Activated T-helper 17 cell treated with anti-CD3 and anti-CD28 coated beads, Interleukin-2, amount 50 U/mL, for 72 hours (primary cell): ENCODE measurements around the gene PODXL. TPM values are rescaled to one million over a fixed set of nuclear protein-coding genes. Genes with fewer than 3 reads are reported as not detected.

ENCODE experiments used
- ATAC-seq: fragments of 150-1000 bp; cut with Tn5 transposase; replicated peaks from 2 replicates; pipeline ENCODE4 v1.10.0; 2021; ENCODE audit warnings: mild to moderate bottlenecking, moderate library complexity
- H3K27ac Mint-ChIP-seq: one replicate; pipeline ENCODE4 v1.8.0; 2022; ENCODE audit warnings: mixed read lengths
- H3K27me3 Mint-ChIP-seq: one replicate; pipeline ENCODE4 v1.8.0; 2022; ENCODE audit warnings: mixed read lengths
- H3K36me3 Mint-ChIP-seq: one replicate; pipeline ENCODE4 v1.8.0; 2022; ENCODE audit warnings: low read depth, mild to moderate bottlenecking, mixed read lengths
- H3K4me1 Mint-ChIP-seq: one replicate; pipeline ENCODE4 v1.8.0; 2022; ENCODE audit warnings: mixed read lengths
- H3K4me3 Mint-ChIP-seq: one replicate; pipeline ENCODE4 v1.8.0; 2022; ENCODE audit warnings: mild to moderate bottlenecking, mixed read lengths
- H3K9me3 Mint-ChIP-seq: one replicate; pipeline ENCODE4 v1.8.0; 2022; ENCODE audit warnings: mixed read lengths
- total RNA-seq, 2 donors: library from RNA; stranded (reverse); gene quantifications; one replicate each; pipeline ENCODE4 v1.2.3, GENCODE V29; 2022

PODXL gene
- 1 to 10 TPM in 1 of 2 donors, under 1 TPM in 1; 0.40 to 1.8 TPM for total RNA-seq

DNA sequence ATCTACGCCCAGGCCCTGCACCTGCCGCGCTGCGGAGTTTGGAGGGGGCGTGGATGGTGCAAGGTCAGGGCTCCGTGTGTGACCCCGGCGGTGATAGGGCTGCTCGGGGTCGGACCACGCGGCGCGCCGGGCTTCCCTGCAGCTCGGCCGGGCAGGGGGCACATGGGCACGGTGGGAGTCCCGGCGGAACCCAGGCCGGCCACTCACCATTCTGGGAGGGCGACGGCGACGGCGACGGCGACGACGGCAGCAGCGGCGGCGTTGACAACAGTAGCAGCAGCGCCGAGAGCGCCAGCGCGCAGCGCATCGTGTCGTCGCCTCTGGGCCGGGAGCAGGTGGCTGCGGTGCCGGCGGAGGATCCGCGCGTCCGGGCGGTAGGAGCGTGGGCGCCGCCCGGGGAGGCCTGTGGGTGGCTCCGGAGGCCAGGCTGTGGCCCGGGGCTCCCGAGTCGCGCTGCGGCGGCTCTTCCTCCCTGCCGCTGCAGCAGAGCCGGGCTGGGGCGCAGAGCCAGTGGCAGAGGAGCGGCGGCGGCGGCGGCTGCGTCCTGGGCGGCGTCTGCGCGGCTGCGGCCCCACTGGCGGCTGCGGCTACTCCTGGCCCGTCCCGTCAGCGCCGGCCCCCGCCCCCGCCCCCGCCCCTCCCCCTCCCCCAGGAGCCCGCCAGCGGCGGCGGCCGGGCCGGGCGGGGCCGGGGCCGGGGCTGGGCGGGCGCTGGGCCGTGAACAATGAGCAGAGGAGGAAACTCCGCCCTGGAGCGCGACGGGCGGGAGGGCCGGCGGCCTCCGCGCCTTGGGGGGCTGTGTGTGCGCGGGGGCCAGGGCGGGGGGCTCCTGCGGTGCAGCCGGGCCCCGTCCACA, at the start of gene PODXL:
TSS of gene PODXL (minus strand) at position 576 of the 856 bp plus-strand sequence. CDS start at position 307, 269 bp downstream.
- H3K27ac Mint-ChIP-seq, result no peak within 1 kb of the TSS
- H3K4me1 Mint-ChIP-seq, result no peaks in the 10 kb centered on the region
- H3K36me3 Mint-ChIP-seq, result no peaks in the 10 kb centered on the region
- ATAC-seq, result peak; percentile 79
- H3K4me3 Mint-ChIP-seq, result peak within 1 kb of the TSS; percentile 68
- H3K9me3 Mint-ChIP-seq, result no peaks in the 10 kb centered on the region
- H3K27me3 Mint-ChIP-seq, result peaks cover 35% of the 10 kb centered on the region

GRCh38 chr7:131605280-131605878, 49.0 kb upstream of the PODXL start:
- H3K4me1 Mint-ChIP-seq, result no peaks in the 10 kb centered on the region
- peaks cover 36% of the 10 kb centered on the region for H3K27me3 Mint-ChIP-seq
- no peak for ATAC-seq
- no peak overlapping the region for H3K4me3 Mint-ChIP-seq
- no peaks in the 10 kb centered on the region for H3K36me3 Mint-ChIP-seq
- H3K27ac Mint-ChIP-seq, result no peak overlapping the region
- H3K9me3 Mint-ChIP-seq, result no peaks in the 10 kb centered on the region

- H3K4me3 Mint-ChIP-seq, result no peak overlapping the region
- no peak for ATAC-seq
- no peak overlapping the region for H3K27ac Mint-ChIP-seq
- no peaks in the 10 kb centered on the region for H3K36me3 Mint-ChIP-seq
- H3K4me1 Mint-ChIP-seq, result no peaks in the 10 kb centered on the region
- peaks cover 38% of the 10 kb centered on the region for H3K27me3 Mint-ChIP-seq
- no peaks in the 10 kb centered on the region for H3K9me3 Mint-ChIP-seq
These were observed 48.4 kb upstream of the PODXL start for GRCh38 chr7:131604841-131605279.

DNA sequence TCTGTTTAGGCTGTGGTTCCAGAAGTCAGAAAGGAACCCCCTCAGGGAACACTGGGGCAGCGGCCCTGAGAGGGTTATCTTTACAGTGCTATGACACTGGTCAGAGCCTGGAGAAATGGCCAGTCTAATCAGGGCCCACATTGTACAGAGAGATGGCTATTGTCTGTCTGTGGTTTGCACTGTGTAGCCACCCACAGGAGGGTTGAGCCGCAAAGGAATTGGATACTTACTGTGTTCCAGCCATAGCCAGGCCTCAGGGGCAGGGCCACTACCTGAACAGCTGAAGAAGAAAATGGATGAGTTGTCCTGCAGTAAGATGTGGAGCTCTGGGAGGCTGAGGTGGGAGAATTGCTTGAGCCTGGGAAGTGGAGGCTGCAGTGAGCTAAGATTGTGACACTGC, 47.5 kb upstream of the PODXL start:
- Mint-ChIP-seq H3K36me3 (no peaks in the 10 kb centered on the region), H3K27ac (no peak overlapping the region), H3K9me3 (no peaks in the 10 kb centered on the region), H3K4me1 (no peaks in the 10 kb centered on the region), H3K27me3 (peaks cover 38% of the 10 kb centered on the region), H3K4me3 (no peak overlapping the region)
- no peak for ATAC-seq

DNA sequence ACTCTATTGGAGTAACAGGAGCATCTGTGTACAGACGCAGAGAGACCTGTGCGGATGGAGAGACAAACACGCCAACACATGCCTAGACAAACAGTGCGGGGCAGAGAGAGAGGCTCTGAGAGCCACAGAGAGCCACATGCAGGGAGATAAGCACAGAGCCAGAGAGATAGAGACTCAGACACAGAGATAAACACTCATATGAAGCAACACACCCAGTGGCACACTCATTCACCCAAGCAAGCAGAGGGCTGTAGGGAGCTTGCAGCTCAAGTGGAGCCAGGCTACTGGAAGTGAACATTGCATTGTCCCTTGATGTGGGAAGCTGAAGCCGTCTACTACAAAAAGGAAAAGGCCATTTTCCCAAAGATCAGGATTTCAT, 46.6 kb upstream of the PODXL start:
- no peak overlapping the region for H3K27ac Mint-ChIP-seq

GRCh38 chr7:131602304-131602993, 46.0 kb upstream of the PODXL start:
- peaks cover 31% of the 10 kb centered on the region for H3K27me3 Mint-ChIP-seq
- no peak overlapping the region for H3K27ac Mint-ChIP-seq
- no peak overlapping the region for H3K4me3 Mint-ChIP-seq
- H3K4me1 Mint-ChIP-seq, result no peaks in the 10 kb centered on the region
- H3K36me3 Mint-ChIP-seq, result no peaks in the 10 kb centered on the region
- no peak for ATAC-seq
- no peaks in the 10 kb centered on the region for H3K9me3 Mint-ChIP-seq

More for the DNA sequence above, 46.6 kb upstream of the PODXL start:
- Mint-ChIP-seq H3K9me3 (no peaks in the 10 kb centered on the region), H3K27me3 (peaks cover 35% of the 10 kb centered on the region), H3K4me1 (no peaks in the 10 kb centered on the region), H3K36me3 (no peaks in the 10 kb centered on the region), H3K4me3 (no peak overlapping the region)
- ATAC-seq, result no peak

DNA sequence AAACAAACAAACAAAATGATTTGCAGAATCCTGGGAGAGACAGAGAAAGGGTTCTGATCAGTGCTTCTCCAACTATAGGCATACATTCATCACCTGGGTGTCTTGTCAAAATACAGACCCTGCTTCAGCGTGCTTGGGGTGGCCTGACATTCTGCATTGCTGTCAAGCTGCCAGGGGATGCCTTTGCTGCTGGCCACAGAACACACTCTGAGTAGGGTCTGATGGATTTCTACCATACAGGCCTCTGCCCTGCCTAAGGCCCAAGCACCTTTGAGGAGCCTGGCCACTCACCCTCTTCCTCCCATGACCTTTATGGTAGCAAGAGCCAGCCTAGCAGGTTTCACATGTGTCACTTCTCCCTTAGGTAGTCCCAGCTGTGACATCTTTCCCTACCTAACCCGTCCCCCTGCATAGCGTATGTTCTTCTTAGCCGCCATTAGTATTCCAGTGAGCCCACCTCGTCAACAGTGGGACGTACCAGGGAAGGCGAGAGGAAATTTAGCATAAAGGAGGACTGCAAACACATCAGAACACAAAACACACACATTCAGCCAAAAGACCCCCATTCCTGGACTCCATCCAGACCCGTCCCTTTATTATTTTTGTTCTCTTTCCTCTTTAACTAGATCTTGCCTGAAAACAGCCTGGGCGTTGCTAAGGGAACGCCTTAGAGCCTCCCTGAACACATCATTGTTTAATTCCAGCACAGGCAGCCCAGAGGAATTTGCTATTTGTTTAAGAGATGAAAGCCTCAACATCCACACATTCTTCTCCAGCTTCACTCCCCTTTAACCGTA, 43.9 kb upstream of the PODXL start:
- Mint-ChIP-seq H3K9me3 (no peaks in the 10 kb centered on the region), H3K27me3 (peaks cover 23% of the 10 kb centered on the region), H3K4me1 (no peaks in the 10 kb centered on the region), H3K4me3 (no peak overlapping the region), H3K36me3 (no peaks in the 10 kb centered on the region), H3K27ac (no peak overlapping the region)
- no peak for ATAC-seq

DNA sequence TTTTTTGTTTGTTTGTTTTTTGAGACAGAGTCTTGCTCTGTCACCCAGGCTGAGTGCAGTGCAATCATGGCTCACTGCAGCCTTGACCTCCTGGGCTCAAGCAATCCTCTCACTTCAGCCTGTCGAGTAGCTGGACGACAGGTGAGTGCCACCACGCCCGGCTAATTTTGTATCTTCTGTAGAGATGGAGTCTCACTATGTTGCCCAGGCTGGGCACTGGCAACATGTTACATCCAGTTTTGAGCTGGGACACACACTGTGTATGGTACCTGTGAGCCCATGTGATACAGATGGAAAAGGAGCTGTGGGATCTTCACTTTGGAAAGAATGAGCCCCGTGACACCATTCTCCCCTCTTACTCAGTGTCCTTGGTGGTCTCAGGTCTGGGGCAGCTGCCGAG, 40.4 kb upstream of the PODXL start:
- Mint-ChIP-seq H3K27ac (no peak overlapping the region), H3K36me3 (no peaks in the 10 kb centered on the region), H3K4me3 (no peak overlapping the region), H3K4me1 (no peaks in the 10 kb centered on the region), H3K27me3 (peaks cover 13% of the 10 kb centered on the region), H3K9me3 (no peaks in the 10 kb centered on the region)
- ATAC-seq, result no peak

GRCh38 chr7:131595699-131596098, 39.3 kb upstream of the PODXL start:
- no peaks in the 10 kb centered on the region for H3K36me3 Mint-ChIP-seq
- H3K9me3 Mint-ChIP-seq, result no peaks in the 10 kb centered on the region
- no peak for ATAC-seq
- no peaks in the 10 kb centered on the region for H3K4me1 Mint-ChIP-seq
- peaks cover 9% of the 10 kb centered on the region for H3K27me3 Mint-ChIP-seq
- H3K4me3 Mint-ChIP-seq, result no peak overlapping the region
- no peak overlapping the region for H3K27ac Mint-ChIP-seq

DNA sequence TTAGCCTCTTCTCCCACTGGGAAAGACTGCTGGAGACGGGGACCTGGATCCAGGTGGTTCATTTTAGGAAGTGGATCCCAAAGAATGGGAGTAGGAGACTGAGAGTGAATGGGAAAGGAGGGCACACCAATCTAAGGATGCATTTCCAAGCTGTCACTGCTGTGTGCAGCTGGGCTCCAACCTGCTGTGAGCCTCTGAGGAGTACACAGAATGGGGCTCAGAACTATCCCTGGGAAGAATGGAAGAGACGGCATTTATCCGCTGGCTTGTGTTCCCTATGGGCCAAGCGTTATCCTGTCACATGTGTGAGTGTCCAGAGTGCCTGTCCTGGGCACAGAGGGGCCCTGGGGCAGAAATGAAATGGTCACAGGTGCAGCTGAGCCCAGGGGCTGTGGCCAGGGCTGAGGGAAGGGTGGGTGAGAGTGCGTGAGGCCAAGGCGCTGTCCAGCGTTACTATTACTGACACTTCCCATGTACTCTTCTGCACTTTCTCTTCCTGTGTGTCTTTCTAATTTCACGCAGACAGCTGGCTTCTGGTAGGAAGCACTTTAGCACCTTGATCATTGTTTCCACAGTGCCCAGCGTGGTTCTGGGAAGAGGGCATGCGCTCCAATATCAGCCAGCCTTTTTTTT, 35.4 kb upstream of the PODXL start:
- Mint-ChIP-seq H3K9me3 (no peaks in the 10 kb centered on the region), H3K27ac (no peak overlapping the region), H3K4me3 (no peak overlapping the region), H3K36me3 (no peaks in the 10 kb centered on the region), H3K4me1 (no peaks in the 10 kb centered on the region), H3K27me3 (peaks cover 4% of the 10 kb centered on the region)
- no peak for ATAC-seq

- H3K36me3 Mint-ChIP-seq, result no peaks in the 10 kb centered on the region
- no peaks in the 10 kb centered on the region for H3K27me3 Mint-ChIP-seq
- H3K4me3 Mint-ChIP-seq, result no peak overlapping the region
- no peaks in the 10 kb centered on the region for H3K9me3 Mint-ChIP-seq
- no peak overlapping the region for H3K27ac Mint-ChIP-seq
- H3K4me1 Mint-ChIP-seq, result no peaks in the 10 kb centered on the region
- peak; percentile 3 for ATAC-seq
These were observed 31.0 kb upstream of the PODXL start for GRCh38 chr7:131587315-131587923.

GRCh38 chr7:131586759-131587158, 30.3 kb upstream of the PODXL start:
- ATAC-seq, result peak; percentile 14
- no peak overlapping the region for H3K27ac Mint-ChIP-seq
- H3K9me3 Mint-ChIP-seq, result no peaks in the 10 kb centered on the region
- no peaks in the 10 kb centered on the region for H3K36me3 Mint-ChIP-seq
- H3K4me1 Mint-ChIP-seq, result no peaks in the 10 kb centered on the region
- no peak overlapping the region for H3K4me3 Mint-ChIP-seq
- no peaks in the 10 kb centered on the region for H3K27me3 Mint-ChIP-seq

GRCh38 chr7:131586259-131586658, 29.8 kb upstream of the PODXL start:
- Mint-ChIP-seq H3K4me1 (no peaks in the 10 kb centered on the region), H3K27me3 (no peaks in the 10 kb centered on the region), H3K27ac (no peak overlapping the region), H3K9me3 (no peaks in the 10 kb centered on the region), H3K4me3 (no peak overlapping the region), H3K36me3 (no peaks in the 10 kb centered on the region)
- ATAC-seq, result no peak
